DND-41 (cell line): ENCODE results near the gene CCDC27.
"Not testable (repeated sequence)": the region's sequence is repeated elsewhere in the genome, so short reads cannot be mapped to it uniquely, and the experiment has no call there.

Source experiments
- ATAC-seq: fragments of 200-7000 bp; cut with Tn5 transposase; 3 replicates; pipeline ENCODE4 v1.9.1; 2021; ENCODE audit warnings: low read depth; ENCODE audit not compliant: insufficient read depth
- DNase-seq: peaks from one replicate; pipeline ENCODE4 v3.0.0-alpha.2; 2020
- H2AFZ ChIP-seq: 2 replicates; pipeline ENCODE4 v1.6.0; 2012; ENCODE audit warnings: low read depth, low read length
- H3K27ac ChIP-seq: 2 replicates; pipeline ENCODE4 v1.5.1; 2012; ENCODE audit warnings: low read length, inconsistent platforms
- H3K27me3 ChIP-seq: fragments of 200-600 bp; sonication (generic); 2 replicates; pipeline ENCODE4 v1.6.0; 2012; ENCODE audit warnings: low read length, mild to moderate bottlenecking, inconsistent platforms; ENCODE audit not compliant: insufficient read depth, poor library complexity
- H3K36me3 ChIP-seq: 2 replicates; pipeline ENCODE4 v1.5.1; 2012; ENCODE audit warnings: low read length, inconsistent platforms; ENCODE audit not compliant: insufficient read depth
- H3K4me1 ChIP-seq: 2 replicates; pipeline ENCODE4 v1.5.1; 2012; ENCODE audit warnings: mild to moderate bottlenecking, low read length; ENCODE audit not compliant: insufficient read depth
- H3K4me2 ChIP-seq: 2 replicates; pipeline ENCODE4 v1.6.0; 2012; ENCODE audit warnings: mild to moderate bottlenecking, moderate library complexity, low read length, inconsistent platforms; ENCODE audit not compliant: insufficient read depth
- H3K4me3 ChIP-seq, 2 experiments: fragments of 200-600 bp in 1 of 2; shearing (Covaris generic) in 1 of 2; 2 replicates each; pipeline ENCODE4 v1.5.1; 2012 to 2016; ENCODE audit warnings: inconsistent platforms in 2 of 2, low read length in 2 of 2, mild to moderate bottlenecking in 2 of 2, low read depth in 1 of 2, moderate library complexity in 1 of 2
- H3K79me2 ChIP-seq: 2 replicates; pipeline ENCODE4 v1.6.0; 2012; ENCODE audit warnings: low read length, inconsistent platforms; ENCODE audit not compliant: insufficient read depth
- H3K9ac ChIP-seq: 2 replicates; pipeline ENCODE4 v1.6.0; 2012; ENCODE audit warnings: low read depth, mild to moderate bottlenecking, inconsistent platforms, low read length, moderate library complexity
- H3K9me3 ChIP-seq: 2 replicates; pipeline ENCODE4 v1.5.1; 2012; ENCODE audit warnings: low read length, moderate library complexity, mild to moderate bottlenecking, inconsistent platforms; ENCODE audit not compliant: insufficient read depth, severe bottlenecking
- H4K20me1 ChIP-seq: 2 replicates; pipeline ENCODE4 v1.6.0; 2012; ENCODE audit warnings: low read length; ENCODE audit not compliant: insufficient read depth
- EZH2 ChIP-seq: IDR thresholded peaks from 3 replicates; pipeline ENCODE4 v1.6.1; 2012; ENCODE audit warnings: borderline replicate concordance, low read depth, mild to moderate bottlenecking, moderate library complexity, low read length, inconsistent platforms; ENCODE audit not compliant: severe bottlenecking
- TF ChIP-seq, protein P1 (sequence below): IDR thresholded peaks from 2 replicates; pipeline ENCODE4 v1.5.1; 2012; ENCODE audit warnings: borderline replicate concordance, low read length, moderate library complexity, mild to moderate bottlenecking; ENCODE audit not compliant: poor library complexity, severe bottlenecking; ENCODE audit errors: extremely low read depth

Gene CCDC27

DNA sequence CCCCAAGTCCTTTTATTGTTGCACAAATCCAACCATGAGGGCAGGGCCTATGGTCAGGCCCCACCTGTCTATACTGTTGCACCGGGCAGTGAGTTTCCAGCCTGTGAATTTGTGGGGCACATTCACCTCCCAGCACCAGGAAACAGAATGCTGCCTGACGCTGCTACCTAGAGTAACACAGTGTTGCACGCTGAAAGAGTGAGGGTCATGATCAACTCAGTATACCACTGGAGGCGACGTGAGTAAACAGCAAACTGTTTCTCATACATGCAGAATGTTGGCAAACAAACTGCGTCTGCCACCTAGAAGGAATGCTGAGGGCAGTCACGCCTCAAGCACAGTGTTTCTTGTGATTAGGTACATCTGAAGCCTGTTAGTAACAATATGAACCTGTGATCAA, 57.4 kb downstream of the CCDC27 start:
- H3K4me1 ChIP-seq = no peaks in the 10 kb centered on the region
- H3K4me2 ChIP-seq = no peak overlapping the region
- peaks cover 7% of the 10 kb centered on the region for H3K9me3 ChIP-seq
- H3K27me3 ChIP-seq = no peaks in the 10 kb centered on the region
- H4K20me1 ChIP-seq = no peaks in the 10 kb centered on the region
- TF ChIP-seq, protein P1, sequence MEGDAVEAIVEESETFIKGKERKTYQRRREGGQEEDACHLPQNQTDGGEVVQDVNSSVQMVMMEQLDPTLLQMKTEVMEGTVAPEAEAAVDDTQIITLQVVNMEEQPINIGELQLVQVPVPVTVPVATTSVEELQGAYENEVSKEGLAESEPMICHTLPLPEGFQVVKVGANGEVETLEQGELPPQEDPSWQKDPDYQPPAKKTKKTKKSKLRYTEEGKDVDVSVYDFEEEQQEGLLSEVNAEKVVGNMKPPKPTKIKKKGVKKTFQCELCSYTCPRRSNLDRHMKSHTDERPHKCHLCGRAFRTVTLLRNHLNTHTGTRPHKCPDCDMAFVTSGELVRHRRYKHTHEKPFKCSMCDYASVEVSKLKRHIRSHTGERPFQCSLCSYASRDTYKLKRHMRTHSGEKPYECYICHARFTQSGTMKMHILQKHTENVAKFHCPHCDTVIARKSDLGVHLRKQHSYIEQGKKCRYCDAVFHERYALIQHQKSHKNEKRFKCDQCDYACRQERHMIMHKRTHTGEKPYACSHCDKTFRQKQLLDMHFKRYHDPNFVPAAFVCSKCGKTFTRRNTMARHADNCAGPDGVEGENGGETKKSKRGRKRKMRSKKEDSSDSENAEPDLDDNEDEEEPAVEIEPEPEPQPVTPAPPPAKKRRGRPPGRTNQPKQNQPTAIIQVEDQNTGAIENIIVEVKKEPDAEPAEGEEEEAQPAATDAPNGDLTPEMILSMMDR = no peak
- no peak for DNase-seq
- no peak overlapping the region for H3K27ac ChIP-seq
- H3K79me2 ChIP-seq = no peaks in the 10 kb centered on the region
- 0 out of 2 replicates have a peak, but pooled peaks cover 7% of the 10 kb centered on the region for H3K36me3 ChIP-seq
- ATAC-seq = no peak
- H3K4me3 ChIP-seq = no peak overlapping the region
- H2AFZ ChIP-seq = no peak overlapping the region
- H3K9ac ChIP-seq = no peak overlapping the region

GRCh38 chr1:3810149-3810761, 58.0 kb downstream of the CCDC27 start:
- H3K9ac ChIP-seq, DNase-seq, ATAC-seq: not testable (repeated sequence)

GRCh38 chr1:3811595-3811911, 59.3 kb downstream of the CCDC27 start:
- H3K27me3 ChIP-seq = no peaks in the 10 kb centered on the region
- H3K9me3 ChIP-seq = peaks cover 7% of the 10 kb centered on the region
- H3K4me1 ChIP-seq = no peaks in the 10 kb centered on the region
- H3K4me3 ChIP-seq = no peak overlapping the region
- ATAC-seq (no peak), DNase-seq (no peak)
- peaks cover 12% of the 10 kb centered on the region for H3K36me3 ChIP-seq
- H3K4me2 ChIP-seq = no peak overlapping the region
- H3K27ac ChIP-seq = no peak overlapping the region
- TF ChIP-seq EZH2 = no peak
- TF ChIP-seq, protein P1 = no peak
- H2AFZ ChIP-seq = no peak overlapping the region
- H4K20me1 ChIP-seq = no peaks in the 10 kb centered on the region
- H3K9ac ChIP-seq = no peak overlapping the region
- no peaks in the 10 kb centered on the region for H3K79me2 ChIP-seq

More at GRCh38 chr1:3810149-3810761, 58.0 kb downstream of the CCDC27 start:
- H3K36me3 ChIP-seq = peaks cover 12% of the 10 kb centered on the region
- H3K27me3 ChIP-seq, H3K79me2 ChIP-seq, H3K4me1 ChIP-seq, H3K4me2 ChIP-seq, H3K27ac ChIP-seq, H4K20me1 ChIP-seq, H2AFZ ChIP-seq, H3K4me3 ChIP-seq, H3K9me3 ChIP-seq: not testable (repeated sequence)

DNA sequence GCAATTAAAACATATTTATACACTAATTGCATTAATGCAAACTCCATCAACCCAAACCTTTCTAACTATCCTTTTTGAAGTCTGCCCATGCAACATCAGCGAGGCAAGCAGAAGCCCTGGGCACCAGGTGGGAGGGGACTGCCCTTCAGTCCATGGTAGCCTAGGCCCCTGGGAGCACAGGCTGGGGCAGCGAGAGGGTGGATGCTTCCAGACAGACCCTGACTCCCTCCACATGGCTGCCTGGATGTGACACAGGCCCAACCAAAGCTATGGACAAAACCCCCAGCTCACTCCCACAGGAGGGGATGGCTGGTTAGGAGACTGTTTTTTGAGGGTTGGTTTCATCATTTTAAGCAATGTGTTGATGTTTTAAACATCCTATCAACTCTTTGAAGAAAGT, 61.8 kb downstream of the CCDC27 start:
- Histone ChIP-seq H3K4me3 (no peak overlapping the region), H3K9ac (no peak overlapping the region), H3K4me1 (no peaks in the 10 kb centered on the region), H3K27ac (no peak overlapping the region), H3K9me3 (no peaks in the 10 kb centered on the region), H3K27me3 (no peaks in the 10 kb centered on the region), H4K20me1 (no peaks in the 10 kb centered on the region), H3K4me2 (no peak overlapping the region), H2AFZ (no peak overlapping the region), H3K36me3 (peaks cover 12% of the 10 kb centered on the region), H3K79me2 (no peaks in the 10 kb centered on the region)
- ATAC-seq (no peak), DNase-seq (no peak)
- TF ChIP-seq, protein P1 = no peak
- TF ChIP-seq EZH2 = no peak
